Upper lobe of left lung (tissue), 6 donors: ENCODE measurements around the gene NBAS. TPM values are rescaled to one million over a fixed set of nuclear protein-coding genes. Genes with fewer than 3 reads are reported as not detected.

Experiments used
- ATAC-seq, 2 donors: fragments of 200-7000 bp; cut with Tn5 transposase; one replicate each; pipeline ENCODE4 v1.9.1; 2022; ENCODE audit warnings: mild to moderate bottlenecking in 2 of 2, moderate library complexity in 2 of 2; ENCODE audit not compliant: low FRiP score in 2 of 2
- DNase-seq, 2 donors: peaks; one replicate each; pipeline ENCODE4 v3.0.0-alpha.2; 2019 to 2020
- H3K27ac ChIP-seq, 4 donors: fragments of 200-600 bp; sonication (generic); one replicate each; pipeline ENCODE4 v1.5.1; 2016 to 2019
- H3K27me3 ChIP-seq, 4 donors: fragments of 200-600 bp; sonication (generic); one replicate each; pipeline ENCODE4 v1.5.1; 2017 to 2019
- H3K36me3 ChIP-seq, 4 donors: fragments of 200-600 bp; sonication (generic); one replicate each; pipeline ENCODE4 v1.5.1; 2016 to 2019
- H3K4me1 ChIP-seq, 4 donors: fragments of 200-600 bp; sonication (generic); one replicate each; pipeline ENCODE4 v1.5.1; 2018 to 2019
- H3K4me3 ChIP-seq, 4 donors: fragments of 200-600 bp; sonication (generic); one replicate each; pipeline ENCODE4 v1.5.1; 2017 to 2019; ENCODE audit warnings: mild to moderate bottlenecking in 2 of 4, moderate library complexity in 1 of 4
- H3K9me3 ChIP-seq, 4 donors: fragments of 200-600 bp; sonication (generic); one replicate each; pipeline ENCODE4 v1.5.1; 2018 to 2019
- CTCF ChIP-seq, 6 experiments: fragments of 450-650 bp in 4 of 6; fragments of 200-600 bp in 2 of 6; sonication (generic) in 2 of 6; IDR thresholded peaks; one replicate each; pipeline ENCODE4 v1.5.1; 2016 to 2019; ENCODE audit warnings: antibody characterized with exemption in 6 of 6
- EP300 ChIP-seq, 4 donors: sonication (generic); formaldehyde crosslinking; IDR thresholded peaks; one replicate each; pipeline ENCODE4 v1.5.1; 2017; ENCODE audit warnings: antibody characterized with exemption in 4 of 4, control low read depth in 2 of 4
- POLR2A ChIP-seq, 4 donors: fragments of 450-650 bp; IDR thresholded peaks; one replicate each; pipeline ENCODE4 v1.5.1; 2016 to 2017; ENCODE audit warnings: antibody characterized with exemption in 4 of 4, mild to moderate bottlenecking in 2 of 4
- POLR2AphosphoS5 ChIP-seq, 2 donors: sonication (generic); formaldehyde crosslinking; IDR thresholded peaks; one replicate each; pipeline ENCODE4 v1.5.1; 2017; ENCODE audit warnings: antibody characterized with exemption in 2 of 2
- WGBS, 2 donors: methylation state at CpG; one replicate each; pipeline ENCODE4 v1.1.5; 2017 to 2018; 5-methylcytosine and 5-hydroxymethylcytosine counted together
- total RNA-seq, 6 donors: library from RNA; depleted of rRNA in 4 of 6; stranded (reverse); fragments of >200 nt in 4 of 6; gene quantifications; one replicate each; pipeline versions ENCODE4 v1.1.0 to v1.2.1, GENCODE V29; 2016 to 2021
- donor health status: DM: no; HTN: no; CAD: no; lungs with moderate emphysema.
- donor health status: DM: no; HTN: yes; CAD: no; lungs with severe emphysema.

NBAS gene
- total RNA-seq, 6 donors from 2014 or later: 33.2 to 75.5 (median 43.1) TPM

DNA sequence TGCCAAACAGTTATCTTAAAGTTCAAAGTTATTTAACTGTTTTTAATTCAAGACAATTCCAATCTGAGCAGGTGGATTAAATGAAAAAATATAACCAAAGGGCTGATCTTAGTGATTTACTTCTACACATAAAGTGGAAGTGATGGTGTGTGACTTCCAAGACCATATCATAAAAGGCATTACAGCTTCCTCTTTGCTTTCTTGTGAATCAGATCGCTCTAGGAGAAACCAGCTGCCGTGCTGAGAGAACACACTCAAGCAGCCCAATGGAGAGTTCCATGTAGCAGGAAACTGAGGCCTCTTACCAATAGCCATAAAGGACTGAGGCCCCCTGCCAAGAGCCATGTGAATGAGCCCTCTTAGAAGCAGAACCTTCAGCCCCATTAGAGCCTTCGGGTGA, 197.4 kb downstream of the NBAS start:
- no peak for ATAC-seq
- H3K27ac ChIP-seq: no peak overlapping the region
- H3K27me3 ChIP-seq: no peaks in the 10 kb centered on the region
- peaks cover 0 to 26% (median 8%) of the 10 kb centered on the region in 4 donors for H3K36me3 ChIP-seq
- H3K9me3 ChIP-seq: no peaks in the 10 kb centered on the region
- no peaks in the 10 kb centered on the region for H3K4me1 ChIP-seq
- TF ChIP-seq EP300 (IDR thresholded peaks at IDR 0.05): no peak
- no peak for TF ChIP-seq POLR2AphosphoS5 (IDR thresholded peaks at IDR 0.05)
- TF ChIP-seq POLR2A (IDR thresholded peaks at IDR 0.05): no peak
- no peak for TF ChIP-seq CTCF (IDR thresholded peaks at IDR 0.05)
- no peak for DNase-seq
- 73 to 91% methylated on average over 3 of the region's 3 CpGs for WGBS, 2 donors
- no peak overlapping the region for H3K4me3 ChIP-seq

- H3K27me3 ChIP-seq: no peaks in the 10 kb centered on the region
- no peak for TF ChIP-seq EP300 (IDR thresholded peaks at IDR 0.05)
- TF ChIP-seq CTCF (IDR thresholded peaks at IDR 0.05): no peak
- no peak for DNase-seq
- ATAC-seq: no peak
- H3K36me3 ChIP-seq: peaks cover 0 to 26% (median 8%) of the 10 kb centered on the region in 4 donors
- H3K9me3 ChIP-seq: no peaks in the 10 kb centered on the region
- no peaks in the 10 kb centered on the region for H3K4me1 ChIP-seq
- no peak overlapping the region for H3K4me3 ChIP-seq
- no peak overlapping the region for H3K27ac ChIP-seq
These were observed 198.0 kb downstream of the NBAS start for GRCh38 chr2:15363142-15363541.

DNA sequence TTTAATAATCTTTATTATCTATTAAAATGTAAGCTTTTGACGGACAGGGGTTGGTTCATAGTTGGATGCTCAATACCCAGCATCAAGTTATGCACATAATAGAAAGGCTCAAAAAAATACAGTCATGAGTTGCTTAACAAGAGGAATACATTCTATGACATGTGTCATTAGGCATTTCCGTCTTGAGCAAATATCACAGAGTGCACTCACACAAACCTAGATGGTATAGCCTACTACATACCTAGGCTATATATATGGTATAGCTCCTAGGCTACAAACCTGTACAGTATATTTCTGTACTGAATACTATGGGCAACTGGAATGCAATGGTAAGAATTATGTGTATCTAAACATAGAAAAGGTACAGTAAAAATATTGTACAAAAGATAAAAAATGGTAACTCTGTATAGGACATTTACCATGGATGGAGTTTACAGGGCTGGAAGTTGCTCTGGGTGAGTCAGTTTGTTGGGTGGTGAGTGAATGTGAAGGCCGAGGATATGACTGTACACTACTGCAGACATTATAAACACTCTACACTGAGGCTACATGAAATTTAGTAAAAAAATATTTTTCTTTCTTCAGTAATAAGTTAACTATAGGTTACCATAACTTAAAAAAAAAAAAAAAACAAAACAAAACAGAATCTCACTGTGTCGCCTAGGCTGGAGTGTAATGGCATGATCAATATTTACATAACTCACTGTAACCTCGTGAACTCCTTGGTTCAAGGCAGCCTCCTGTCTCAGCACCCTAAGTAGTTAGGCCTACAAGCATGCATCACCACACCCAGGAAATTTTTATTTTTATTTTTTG, 201.2 kb downstream of the NBAS start:
- Histone ChIP-seq H3K4me3 (no peak overlapping the region), H3K27me3 (no peaks in the 10 kb centered on the region), H3K4me1 (no peaks in the 10 kb centered on the region), H3K9me3 (no peaks in the 10 kb centered on the region), H3K36me3 (peaks cover 0 to 28% (median 3%) of the 10 kb centered on the region in 4 donors), H3K27ac (no peak overlapping the region)
- DNase-seq: no peak
- 81 to 86% methylated on average over 5 of the region's 5 CpGs for WGBS, 2 donors
- ATAC-seq: no peak
- no peak for TF ChIP-seq EP300 (IDR thresholded peaks at IDR 0.05)
- TF ChIP-seq POLR2A (IDR thresholded peaks at IDR 0.05): no peak

DNA sequence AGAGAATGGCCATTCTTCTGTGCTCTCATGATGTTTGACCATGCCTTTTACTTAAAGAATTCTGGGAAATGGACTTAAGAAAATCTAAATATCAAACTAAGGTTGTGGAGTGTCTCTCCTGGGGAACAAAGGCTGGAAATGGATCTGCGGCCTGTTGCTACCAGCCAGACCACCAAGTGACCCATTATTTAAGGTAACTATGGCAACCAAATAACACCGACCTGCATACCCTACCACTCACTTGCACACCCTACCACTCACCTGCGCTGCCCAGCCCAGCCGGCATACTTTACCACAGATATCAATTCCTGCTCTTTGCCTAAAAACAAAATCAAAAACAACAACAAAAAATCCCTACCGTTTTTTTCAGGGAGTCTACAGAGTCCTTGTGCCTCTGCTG, 203.2 kb downstream of the NBAS start:
- Histone ChIP-seq H3K4me3 (no peak overlapping the region), H3K27me3 (no peaks in the 10 kb centered on the region), H3K4me1 (no peaks in the 10 kb centered on the region), H3K9me3 (no peaks in the 10 kb centered on the region), H3K27ac (no peak overlapping the region), H3K36me3 (peaks cover 0 to 24% (median 3%) of the 10 kb centered on the region in 4 donors)
- no peak for ATAC-seq
- TF ChIP-seq POLR2A (IDR thresholded peaks at IDR 0.05) (no peak), EP300 (IDR thresholded peaks at IDR 0.05) (no peak), POLR2AphosphoS5 (IDR thresholded peaks at IDR 0.05) (no peak), CTCF (IDR thresholded peaks at IDR 0.05) (no peak)
- 77 to 93% methylated on average over 5 of the region's 5 CpGs for WGBS, 2 donors
- DNase-seq: no peak

- ATAC-seq (no peak), DNase-seq (no peak)
- Histone ChIP-seq H3K27ac (no peak overlapping the region), H3K4me1 (no peaks in the 10 kb centered on the region), H3K27me3 (no peaks in the 10 kb centered on the region), H3K36me3 (peaks cover 0 to 31% (median 3%) of the 10 kb centered on the region in 4 donors), H3K9me3 (no peaks in the 10 kb centered on the region), H3K4me3 (no peak overlapping the region)
- TF ChIP-seq POLR2AphosphoS5 (IDR thresholded peaks at IDR 0.05): no peak
- no peak for TF ChIP-seq POLR2A (IDR thresholded peaks at IDR 0.05)
- no peak for TF ChIP-seq EP300 (IDR thresholded peaks at IDR 0.05)
- 100% methylated on average over 1 of the region's 1 CpG for WGBS, 2 donors
These were observed 203.9 kb downstream of the NBAS start for GRCh38 chr2:15357186-15357585.

- Histone ChIP-seq H3K27ac (no peak overlapping the region), H3K36me3 (peaks cover 0 to 40% (median 4%) of the 10 kb centered on the region in 4 donors), H3K9me3 (no peaks in the 10 kb centered on the region), H3K4me3 (no peak overlapping the region), H3K4me1 (no peaks in the 10 kb centered on the region), H3K27me3 (no peaks in the 10 kb centered on the region)
- 89 to 92% methylated on average over 3 of the region's 3 CpGs for WGBS, 2 donors
- ATAC-seq: no peak
- TF ChIP-seq POLR2A (IDR thresholded peaks at IDR 0.05): no peak
- TF ChIP-seq POLR2AphosphoS5 (IDR thresholded peaks at IDR 0.05): no peak
- TF ChIP-seq EP300 (IDR thresholded peaks at IDR 0.05): no peak
- TF ChIP-seq CTCF (IDR thresholded peaks at IDR 0.05): no peak
- DNase-seq: no peak
These were observed 205.7 kb downstream of the NBAS start for GRCh38 chr2:15355386-15355785.
